ENCODE measurements around the gene PDE4B. TPM values are rescaled to one million over a fixed set of nuclear protein-coding genes. Genes with fewer than 3 reads are reported as not detected.
A peak's percentile ranks its signal among the peaks of the same experiment; 100 is the strongest.

The PDE4B gene
- total and polyA plus RNA-seq, 10 of the 15 experiments (the other 5 are each of a cell fraction or from before 2014, with no cell fraction given), result 3.0 to 13.2 (median 5.7) TPM

- peak; percentile 3; the same call in 1 of the 3 replicates for TF ChIP-seq POU2F2 (IDR thresholded peaks at IDR 0.05; ENCODE audit: borderline replicate concordance, low read depth, low read length)
- no peak for TF ChIP-seq SIX5 (IDR thresholded peaks at IDR 0.05; ENCODE audit: low read depth, low read length, severe bottlenecking)
- no peak for TF ChIP-seq FOS (IDR thresholded peaks at IDR 0.05; ENCODE audit: borderline replicate concordance, extremely low read depth, insufficient read length)
- TF ChIP-seq ZSCAN29 (IDR thresholded peaks at IDR 0.05), result no peak
- TF ChIP-seq IRF5 (IDR thresholded peaks at IDR 0.05; ENCODE audit: borderline replicate concordance), result no peak
- no peak for TF ChIP-seq ZNF622 (IDR thresholded peaks at IDR 0.05)
- no peak for TF ChIP-seq CBX3 (IDR thresholded peaks at IDR 0.05; ENCODE audit: borderline replicate concordance, low read depth)
- no peak for TF ChIP-seq BCL3 (IDR thresholded peaks at IDR 0.05; ENCODE audit: borderline replicate concordance, insufficient read depth, low read depth, low read length, poor library complexity, severe bottlenecking)
- no peak for TF ChIP-seq GATAD2B (conservative IDR thresholded peaks at IDR 0.05; ENCODE audit: low read depth)
- TF ChIP-seq ELK1 (IDR thresholded peaks at IDR 0.05; ENCODE audit: low read depth, low read length), result no peak
- no peak; the same call in none of the 2 replicates for TF ChIP-seq ATF2 (IDR thresholded peaks at IDR 0.05; ENCODE audit: low read length)
- no peak for TF ChIP-seq KLF5 (IDR thresholded peaks at IDR 0.05; ENCODE audit: partially characterized antibody)
- no peak for TF ChIP-seq HDAC6 (IDR thresholded peaks at IDR 0.05; ENCODE audit: unreplicated experiment)
- TF ChIP-seq ESRRA (IDR thresholded peaks at IDR 0.05; ENCODE audit: low read length), result no peak
- peak; percentile 31; the same call in 1 of the 2 replicates for TF ChIP-seq CREM (IDR thresholded peaks at IDR 0.05; ENCODE audit: low read depth)
- no peak for TF ChIP-seq YBX1 (IDR thresholded peaks at IDR 0.05)
- TF ChIP-seq CUX1 (IDR thresholded peaks at IDR 0.05; ENCODE audit: insufficient replicate concordance, low read depth, low read length), result no peak
Observed at GRCh38 chr1:66395202-66396061, 602.7 kb downstream of the PDE4B start (continued).

Data from GM12878 (cell line).